Smooth muscle cell (in vitro differentiated cells): ENCODE results near the gene NUPR2. TPM values are rescaled to one million over a fixed set of nuclear protein-coding genes. Genes with fewer than 3 reads are reported as not detected.
"Not testable (repeated sequence)": the region's sequence is repeated elsewhere in the genome, so short reads cannot be mapped to it uniquely, and the experiment has no call there.

Experiments used
- DNase-seq: peaks from one replicate; lab custom pipeline; 2025; ENCODE audit not compliant: unreplicated experiment; lab: John Stamatoyannopoulos, UW
- H2AFZ ChIP-seq: fragments of 200-600 bp; sonication (generic); 2 replicates; pipeline ENCODE4 v1.6.0; 2016; ENCODE audit warnings: antibody characterized with exemption, low read depth, mild to moderate bottlenecking
- H3F3A ChIP-seq: fragments of 200-600 bp; sonication (generic); 2 replicates; pipeline ENCODE4 v1.6.0; 2017; ENCODE audit warnings: antibody characterized with exemption, low read depth
- H3K27ac ChIP-seq: fragments of 200-600 bp; sonication (generic); 2 replicates; pipeline ENCODE4 v1.5.1; 2016; ENCODE audit warnings: low read depth, mild to moderate bottlenecking
- H3K27me3 ChIP-seq: fragments of 200-600 bp; sonication (generic); 2 replicates; pipeline ENCODE4 v1.6.1; 2016; ENCODE audit warnings: low read depth, mild to moderate bottlenecking
- H3K36me3 ChIP-seq: fragments of 200-600 bp; sonication (generic); 2 replicates; pipeline ENCODE4 v1.5.1; 2016; ENCODE audit warnings: low read depth
- H3K4me1 ChIP-seq: fragments of 200-600 bp; sonication (generic); 2 replicates; pipeline ENCODE4 v1.5.1; 2016; ENCODE audit warnings: low read depth
- H3K4me2 ChIP-seq: fragments of 200-600 bp; sonication (generic); 2 replicates; pipeline ENCODE4 v1.6.0; 2016; ENCODE audit warnings: mild to moderate bottlenecking
- H3K4me3 ChIP-seq: fragments of 200-600 bp; sonication (generic); 2 replicates; pipeline ENCODE4 v1.5.1; 2016; ENCODE audit warnings: mild to moderate bottlenecking
- H3K79me2 ChIP-seq: fragments of 200-600 bp; sonication (generic); 2 replicates; pipeline ENCODE4 v1.6.0; 2016; ENCODE audit warnings: low read depth, mild to moderate bottlenecking
- H3K9ac ChIP-seq: fragments of 200-600 bp; sonication (generic); 2 replicates; pipeline ENCODE4 v1.6.0; 2016; ENCODE audit warnings: low read depth
- H3K9me3 ChIP-seq: fragments of 200-600 bp; sonication (generic); replicated peaks from 2 replicates; pipeline ENCODE4 v1.5.1; 2016; ENCODE audit warnings: low read depth
- H4K20me1 ChIP-seq: fragments of 200-600 bp; sonication (generic); 2 replicates; pipeline ENCODE4 v1.6.0; 2016; ENCODE audit warnings: low read depth
- CTCF ChIP-seq: fragments of 200-600 bp; sonication (generic); IDR thresholded peaks from 2 replicates; pipeline ENCODE4 v1.5.1; 2017; ENCODE audit warnings: borderline replicate concordance, mild to moderate bottlenecking, antibody characterized with exemption; ENCODE audit not compliant: insufficient read depth, poor library complexity, severe bottlenecking
- WGBS: methylation state at CpG from one replicate; pipeline ENCODE4 v1.1.7; 2016; ENCODE audit warnings: low lambda C conversion rate; 5-methylcytosine and 5-hydroxymethylcytosine counted together
- polyA plus RNA-seq: library from polyadenylated mRNA; unstranded; fragments of >200 nt; fragmentation: Nextera tagmentation; extraction: Ambion mirVana; gene quantifications from 2 replicates; pipeline ENCODE4 v1.2.1, GENCODE V29; 2016
- total RNA-seq: library from RNA; depleted of rRNA; stranded (reverse); fragments of >200 nt; gene quantifications from 2 replicates; pipeline ENCODE4 v1.2.3, GENCODE V29; 2014

The NUPR2 gene
- not detected in 2 replicates for total RNA-seq
- not detected in 2 replicates for polyA plus RNA-seq

- H2AFZ ChIP-seq = no peak within 1 kb of the TSS
- no peaks in the 10 kb centered on the region for H3K79me2 ChIP-seq
- DNase-seq = no peak
- no peaks in the 10 kb centered on the region for H3K4me1 ChIP-seq
- no peaks in the 10 kb centered on the region for H3K27me3 ChIP-seq
- H3K9me3 ChIP-seq = peaks cover 3% of the 10 kb centered on the region
- no peak for TF ChIP-seq CTCF
- no peaks in the 10 kb centered on the region for H3K36me3 ChIP-seq
- no peak within 1 kb of the TSS for H3K4me3 ChIP-seq
- no peaks in the 10 kb centered on the region for H3F3A ChIP-seq
- no peak within 1 kb of the TSS for H3K27ac ChIP-seq
- 94% methylated on average over 53 of the region's 65 CpGs for WGBS
- H4K20me1 ChIP-seq = no peaks in the 10 kb centered on the region
- H3K9ac ChIP-seq = no peak within 1 kb of the TSS
- H3K4me2 ChIP-seq = no peak within 1 kb of the TSS
Observed at GRCh38 chr7:56115852-56116538, at the start of gene NUPR2. NUPR2 (minus strand) TSS chr7:56116417; CDS start chr7:56116314, 103 bp downstream.

- H3K4me1 ChIP-seq = no peaks in the 10 kb centered on the region
Observed at GRCh38 chr7:56157238-56157790, 41.1 kb upstream of the NUPR2 start.

GRCh38 chr7:56131062-56131461 lies 14.8 kb upstream of the NUPR2 start:
- H3K27me3 ChIP-seq, H3F3A ChIP-seq, H3K36me3 ChIP-seq, DNase-seq, H2AFZ ChIP-seq, H3K4me2 ChIP-seq, H4K20me1 ChIP-seq, H3K9ac ChIP-seq, H3K27ac ChIP-seq, H3K4me1 ChIP-seq, H3K9me3 ChIP-seq, H3K4me3 ChIP-seq, H3K79me2 ChIP-seq: not testable (repeated sequence)
- WGBS = 68% methylated on average over 2 of the region's 2 CpGs

More at GRCh38 chr7:56157238-56157790, 41.1 kb upstream of the NUPR2 start:
- 43% methylated on average over 1 of the region's 1 CpG for WGBS
- Histone ChIP-seq H3K36me3 (no peaks in the 10 kb centered on the region), H3F3A (no peaks in the 10 kb centered on the region), H4K20me1 (no peaks in the 10 kb centered on the region), H3K27me3 (no peaks in the 10 kb centered on the region), H3K4me2 (no peak overlapping the region), H3K9ac (no peak overlapping the region), H3K27ac (no peak overlapping the region), H3K9me3 (no peaks in the 10 kb centered on the region), H3K79me2 (no peaks in the 10 kb centered on the region), H3K4me3 (no peak overlapping the region), H2AFZ (no peak overlapping the region)
- DNase-seq = no peak
- no peak for TF ChIP-seq CTCF

GRCh38 chr7:56127241-56127975 lies 11.2 kb upstream of the NUPR2 start:
- H3K4me3 ChIP-seq = no peak overlapping the region
- TF ChIP-seq CTCF = no peak
- no peak overlapping the region for H3K4me2 ChIP-seq
- H3K27ac ChIP-seq = no peak overlapping the region
- 71% methylated on average over 7 of the region's 7 CpGs for WGBS
- H3K36me3 ChIP-seq = no peaks in the 10 kb centered on the region
- H3K9ac ChIP-seq = no peak overlapping the region
- no peaks in the 10 kb centered on the region for H3F3A ChIP-seq
- DNase-seq = no peak
- H3K4me1 ChIP-seq = no peaks in the 10 kb centered on the region
- H3K27me3 ChIP-seq = no peaks in the 10 kb centered on the region
- no peak overlapping the region for H2AFZ ChIP-seq
- peaks cover 10% of the 10 kb centered on the region for H3K9me3 ChIP-seq
- H4K20me1 ChIP-seq = no peaks in the 10 kb centered on the region
- no peaks in the 10 kb centered on the region for H3K79me2 ChIP-seq
